Sigmoid colon (tissue), 7 donors: Measurements from ENCODE around the gene HIVEP3. TPM values are rescaled to one million over a fixed set of nuclear protein-coding genes. Genes with fewer than 3 reads are reported as not detected.

ENCODE experiments used
- DNase-seq: peaks from one replicate; pipeline ENCODE4 v3.0.0-alpha.2; 2019
- H3K27ac ChIP-seq, 4 donors: fragments of 200-600 bp; sonication (generic); one replicate each; pipeline ENCODE4 v1.5.1; 2016 to 2019; ENCODE audit warnings: mild to moderate bottlenecking in 1 of 4
- H3K27me3 ChIP-seq, 3 donors: fragments of 200-600 bp; sonication (generic); one replicate each; pipeline ENCODE4 v1.5.1; 2019; ENCODE audit warnings: mild to moderate bottlenecking in 1 of 3
- H3K36me3 ChIP-seq, 4 donors: fragments of 200-600 bp; sonication (generic); one replicate each; pipeline ENCODE4 v1.5.1; 2016 to 2019
- H3K4me1 ChIP-seq, 4 donors: fragments of 200-600 bp; sonication (generic); one replicate each; pipeline ENCODE4 v1.5.1; 2017 to 2019
- H3K4me3 ChIP-seq, 4 donors: fragments of 200-600 bp; sonication (generic); one replicate each; pipeline ENCODE4 v1.5.1; 2017 to 2019; ENCODE audit warnings: mild to moderate bottlenecking in 2 of 4, moderate library complexity in 1 of 4
- H3K9me3 ChIP-seq, 4 donors: fragments of 200-600 bp in 3 of 4; sonication (generic) in 3 of 4; one replicate each; pipeline versions ENCODE4 v1.5.1 to v1.6.1; 2013 to 2019
- CTCF ChIP-seq, 4 experiments: fragments of 450-650 bp in 3 of 4; fragments of 200-600 bp in 1 of 4; IDR thresholded peaks; one replicate each; pipeline ENCODE4 v1.5.1; 2016 to 2019; ENCODE audit warnings: antibody characterized with exemption in 4 of 4, mild to moderate bottlenecking in 3 of 4, moderate library complexity in 2 of 4
- EP300 ChIP-seq, 4 donors: sonication (generic); formaldehyde crosslinking; IDR thresholded peaks; one replicate each; pipeline ENCODE4 v1.6.1; 2017; ENCODE audit warnings: antibody characterized with exemption in 4 of 4
- POLR2A ChIP-seq, 2 donors: fragments of 450-650 bp; IDR thresholded peaks; one replicate each; pipeline ENCODE4 v1.6.1; 2016; ENCODE audit warnings: antibody characterized with exemption in 2 of 2, mild to moderate bottlenecking in 2 of 2, moderate library complexity in 2 of 2
- POLR2AphosphoS5 ChIP-seq, 4 donors: sonication (generic); formaldehyde crosslinking; IDR thresholded peaks; one replicate each; pipeline ENCODE4 v1.6.1; 2017; ENCODE audit warnings: antibody characterized with exemption in 4 of 4
- WGBS, 2 donors: extraction: QIAGEN DNeasy Blood & Tissue Kit; methylation state at CpG; one replicate each; pipeline ENCODE4 v1.1.7; 2013; 5-methylcytosine and 5-hydroxymethylcytosine counted together
- intact Hi-C: fragments of 100-400 bp; cut with DNase I; formaldehyde crosslinking; loops from one replicate; pipeline ENCODE4 v1.15.1; 2023
- polyA plus RNA-seq, 3 donors: library from polyadenylated mRNA; stranded (reverse); fragments of 200-250 nt; gene quantifications; one replicate each; pipeline ENCODE4 v1.2.3, GENCODE V29; 2013
- total RNA-seq, 4 donors: library from RNA; depleted of rRNA; stranded (reverse); fragments of >200 nt; gene quantifications; one replicate each; pipeline ENCODE4 v1.1.0, GENCODE V29; 2016
- donor health status: healthy with polysubstance abuse.
- donor health status: Bipolar disorder and iron deficiency.
- donor health status: healthy.

HIVEP3 gene
- total and polyA plus RNA-seq, 7 donors = 1.4 to 7.8 (median 3.2) TPM

DNA sequence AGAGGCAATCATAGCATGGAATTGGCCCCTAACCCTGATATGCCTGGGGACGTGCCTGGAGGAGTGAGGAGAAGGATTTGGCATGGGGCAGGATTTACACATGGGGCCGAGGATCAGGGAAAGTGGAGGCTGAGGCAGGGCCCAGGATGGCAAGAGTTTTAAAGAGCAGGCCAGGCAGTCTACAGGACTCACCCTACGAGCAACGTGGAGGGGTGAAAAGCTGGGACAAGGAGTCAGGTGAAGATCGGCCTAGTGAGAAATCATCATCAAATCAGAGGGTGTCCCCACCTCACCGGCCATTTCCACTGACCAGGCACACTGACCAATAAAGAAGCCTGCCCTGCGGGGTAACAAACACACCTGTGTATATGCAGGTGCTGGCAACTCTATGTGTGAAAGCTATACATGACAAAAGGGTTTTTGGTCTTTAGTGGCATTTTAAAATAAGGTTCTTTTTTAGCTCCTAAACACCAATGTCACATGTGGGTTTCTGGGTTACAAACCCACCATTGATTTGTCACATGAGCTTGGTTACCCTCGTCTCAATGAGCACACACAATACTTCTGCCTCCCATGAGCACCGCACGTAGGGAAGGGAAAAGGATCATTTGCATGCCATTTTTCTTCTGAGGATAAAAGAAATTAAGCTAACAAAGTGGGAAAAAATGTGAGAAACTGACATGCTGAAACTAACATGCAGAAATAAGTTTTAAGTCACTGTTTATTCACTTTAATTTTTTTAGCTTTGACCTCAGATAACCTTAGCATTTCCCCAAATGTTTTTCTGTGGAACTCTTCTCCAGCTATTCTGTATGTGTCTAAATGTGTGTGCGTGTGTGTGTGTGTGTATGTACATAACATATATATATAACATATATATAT, 266.1 kb downstream of the HIVEP3 start:
- Histone ChIP-seq H3K4me1 (peaks cover 0 to 18% (median 0%) of the 10 kb centered on the region in 4 donors), H3K4me3 (no peak overlapping the region), H3K9me3 (no peaks in the 10 kb centered on the region), H3K27me3 (no peaks in the 10 kb centered on the region), H3K27ac (no peak overlapping the region), H3K36me3 (no peaks in the 10 kb centered on the region)
- intact Hi-C loops = no loop called here
- DNase-seq = no peak
- no peak for TF ChIP-seq POLR2AphosphoS5 (IDR thresholded peaks at IDR 0.05)
- WGBS, 2 donors = 87 to 92% methylated on average over 11 of the region's 11 CpGs

DNA sequence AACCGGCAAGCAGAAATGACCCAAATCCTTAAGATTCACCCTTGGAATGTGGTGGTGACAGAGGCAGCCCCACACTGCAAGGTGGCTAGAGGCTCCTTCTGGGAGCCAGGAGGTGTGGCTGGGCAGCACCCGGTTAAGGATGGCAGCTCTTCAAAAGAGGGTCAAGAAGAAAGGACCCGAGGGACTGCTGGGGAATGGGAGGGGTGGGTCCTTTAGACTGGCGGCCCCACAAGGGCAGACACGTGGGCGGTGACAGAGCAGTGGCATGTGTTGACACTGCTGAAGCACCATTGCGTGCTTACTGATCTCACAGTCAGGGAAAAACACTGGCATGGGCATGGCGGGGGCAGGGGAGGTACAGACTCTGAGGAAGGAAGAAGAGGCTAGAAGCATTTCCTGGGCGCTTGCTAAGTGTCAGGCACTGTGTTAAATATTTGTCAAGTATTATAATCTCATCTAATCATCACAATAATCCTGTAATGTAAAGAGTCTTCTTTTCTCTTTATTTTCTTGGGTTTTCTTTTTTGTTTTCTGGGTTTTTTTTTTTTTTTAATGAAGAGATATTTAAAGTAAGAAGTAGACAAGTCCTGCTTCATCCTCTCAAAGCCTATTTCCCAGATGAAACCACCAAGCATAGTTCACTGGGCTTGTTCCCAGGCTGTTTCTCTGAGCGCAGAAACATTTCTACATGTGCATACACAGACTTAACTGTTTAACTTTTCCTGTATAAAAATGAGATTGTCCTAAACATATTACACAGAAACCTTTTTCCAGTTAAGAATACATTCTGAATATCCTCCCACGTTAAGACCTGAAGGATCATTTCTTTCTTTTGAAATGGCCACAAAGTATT, 268.5 kb downstream of the HIVEP3 start:
- no peak for DNase-seq
- WGBS, 2 donors = 51 to 57% methylated on average over 11 of the region's 11 CpGs
- Histone ChIP-seq H3K36me3 (no peaks in the 10 kb centered on the region), H3K4me1 (peaks cover 0 to 18% (median 0%) of the 10 kb centered on the region in 4 donors), H3K9me3 (no peaks in the 10 kb centered on the region), H3K27ac (no peak overlapping the region), H3K27me3 (no peaks in the 10 kb centered on the region), H3K4me3 (no peak overlapping the region)
- intact Hi-C loops = no loop called here
- no peak for TF ChIP-seq EP300 (IDR thresholded peaks at IDR 0.05)
- no peak for TF ChIP-seq POLR2A (IDR thresholded peaks at IDR 0.05)
- TF ChIP-seq CTCF (IDR thresholded peaks at IDR 0.05) = no peak
- no peak for TF ChIP-seq POLR2AphosphoS5 (IDR thresholded peaks at IDR 0.05)

- intact Hi-C loops = no loop called here
- H3K36me3 ChIP-seq = no peaks in the 10 kb centered on the region
- TF ChIP-seq CTCF (IDR thresholded peaks at IDR 0.05) (no peak), EP300 (IDR thresholded peaks at IDR 0.05) (no peak), POLR2AphosphoS5 (IDR thresholded peaks at IDR 0.05) (no peak), POLR2A (IDR thresholded peaks at IDR 0.05) (no peak)
- no peaks in the 10 kb centered on the region for H3K9me3 ChIP-seq
- no peaks in the 10 kb centered on the region for H3K27me3 ChIP-seq
- no peak overlapping the region for H3K4me3 ChIP-seq
- DNase-seq = no peak
- 77 to 82% methylated on average over 9 of the region's 9 CpGs for WGBS, 2 donors
- peak overlapping the region in 1 of 4 donors; percentile 5 for H3K27ac ChIP-seq
- peaks cover 0 to 18% (median 0%) of the 10 kb centered on the region in 4 donors for H3K4me1 ChIP-seq
Measured at GRCh38 chr1:41649396-41650027, 269.2 kb downstream of the HIVEP3 start.

- H3K27me3 ChIP-seq = no peaks in the 10 kb centered on the region
- H3K9me3 ChIP-seq = no peaks in the 10 kb centered on the region
- no peak overlapping the region for H3K4me3 ChIP-seq
- peak overlapping the region in 1 of 4 donors; percentile 25 for H3K27ac ChIP-seq
- WGBS, 2 donors = 87 to 96% methylated on average over 6 of the region's 6 CpGs
- H3K4me1 ChIP-seq = peaks cover 0 to 18% (median 0%) of the 10 kb centered on the region in 4 donors
- H3K36me3 ChIP-seq = no peaks in the 10 kb centered on the region
- TF ChIP-seq EP300 (IDR thresholded peaks at IDR 0.05) (no peak), POLR2AphosphoS5 (IDR thresholded peaks at IDR 0.05) (peak in 1 of 4 donors; percentile 57)
- DNase-seq = no peak
- intact Hi-C loops = no loop called here
Measured at GRCh38 chr1:41648844-41649243, 269.9 kb downstream of the HIVEP3 start.

- H3K4me3 ChIP-seq = no peak overlapping the region
- intact Hi-C loops = no loop called here
- 84 to 96% methylated on average over 5 of the region's 5 CpGs for WGBS, 2 donors
- no peaks in the 10 kb centered on the region for H3K36me3 ChIP-seq
- no peak overlapping the region for H3K27ac ChIP-seq
- H3K27me3 ChIP-seq = no peaks in the 10 kb centered on the region
- H3K4me1 ChIP-seq = peaks cover 0 to 18% (median 0%) of the 10 kb centered on the region in 4 donors
- no peak for DNase-seq
- no peak for TF ChIP-seq POLR2AphosphoS5 (IDR thresholded peaks at IDR 0.05)
- no peak for TF ChIP-seq POLR2A (IDR thresholded peaks at IDR 0.05)
- TF ChIP-seq EP300 (IDR thresholded peaks at IDR 0.05) = no peak
- no peak for TF ChIP-seq CTCF (IDR thresholded peaks at IDR 0.05)
- H3K9me3 ChIP-seq = no peaks in the 10 kb centered on the region
Measured at GRCh38 chr1:41648230-41648629, 270.5 kb downstream of the HIVEP3 start.
